Sigmoid colon (tissue), 4 donors: ENCODE results near the gene ALG6.

ENCODE experiments used
- CTCF ChIP-seq, 4 experiments: fragments of 450-650 bp in 3 of 4; fragments of 200-600 bp in 1 of 4; IDR thresholded peaks; one replicate each; pipeline ENCODE4 v1.5.1; 2016 to 2019; ENCODE audit warnings: antibody characterized with exemption in 4 of 4, mild to moderate bottlenecking in 3 of 4, moderate library complexity in 2 of 4
- EP300 ChIP-seq, 4 donors: sonication (generic); formaldehyde crosslinking; IDR thresholded peaks; one replicate each; pipeline ENCODE4 v1.6.1; 2017; ENCODE audit warnings: antibody characterized with exemption in 4 of 4
- POLR2A ChIP-seq, 2 donors: fragments of 450-650 bp; IDR thresholded peaks; one replicate each; pipeline ENCODE4 v1.6.1; 2016; ENCODE audit warnings: antibody characterized with exemption in 2 of 2, mild to moderate bottlenecking in 2 of 2, moderate library complexity in 2 of 2
- POLR2AphosphoS5 ChIP-seq, 4 donors: sonication (generic); formaldehyde crosslinking; IDR thresholded peaks; one replicate each; pipeline ENCODE4 v1.6.1; 2017; ENCODE audit warnings: antibody characterized with exemption in 4 of 4

GRCh38 chr1:63321785-63322113 lies 45.7 kb upstream of the ALG6 start:
- TF ChIP-seq CTCF (IDR thresholded peaks at IDR 0.05) (no peak), POLR2AphosphoS5 (IDR thresholded peaks at IDR 0.05) (no peak), POLR2A (IDR thresholded peaks at IDR 0.05) (no peak), EP300 (IDR thresholded peaks at IDR 0.05) (no peak)
